IMR-90 (cell line): Measurements from ENCODE around the gene SHROOM4. TPM values are rescaled to one million over a fixed set of nuclear protein-coding genes. Genes with fewer than 3 reads are reported as not detected.

Source experiments
- ATAC-seq: fragments of 200-7000 bp; cut with Tn5 transposase; 2 replicates; pipeline ENCODE4 v1.9.1; 2020; ENCODE audit warnings: low read depth, mild to moderate bottlenecking, moderate library complexity
- BruUV-seq: library from RNA; stranded (reverse); fragments of 400-500 nt; replicated peaks from 2 replicates; lab custom pipeline; 2021; lab: Mats Ljungman, UMichigan
- CTCF ChIA-PET: fragments of 300-600 bp; formaldehyde crosslinking; extraction: SDS; loops from one replicate; lab custom pipeline; 2021; ENCODE audit warnings: antibody characterized with exemption; lab: Yijun Ruan, JAX
- POLR2A ChIA-PET: fragments of 300-600 bp; sonication (Branson Sonifier 250); formaldehyde crosslinking; loops from one replicate; lab custom pipeline; 2022; ENCODE audit warnings: antibody characterized with exemption; ENCODE audit not compliant: unreplicated experiment; lab: Charles Lee
- DNase-seq: peaks from one replicate; pipeline ENCODE4 v3.0.0; 2013
- H2AFZ ChIP-seq: replicated peaks from 2 replicates; pipeline ENCODE3; 2013; ENCODE audit warnings: low read length, mild to moderate bottlenecking; ENCODE audit not compliant: poor library complexity
- H2AK5ac ChIP-seq: 2 replicates; pipeline ENCODE4 v1.6.1; 2013; ENCODE audit warnings: low read depth, low read length, inconsistent platforms
- H2AK9ac ChIP-seq: replicated peaks from 2 replicates; pipeline ENCODE3; 2013; ENCODE audit warnings: mild to moderate bottlenecking, low read depth, low read length, moderate library complexity; ENCODE audit not compliant: poor library complexity
- H2BK120ac ChIP-seq: 2 replicates; pipeline ENCODE4 v1.6.1; 2013; ENCODE audit warnings: low read depth, low read length, inconsistent platforms
- H2BK15ac ChIP-seq: 3 replicates; pipeline ENCODE4 v1.6.1; 2013; ENCODE audit warnings: low read depth, low read length, inconsistent platforms
- H2BK20ac ChIP-seq: 2 replicates; pipeline ENCODE4 v1.6.1; 2013; ENCODE audit warnings: low read depth, mild to moderate bottlenecking, inconsistent platforms, low read length, moderate library complexity
- H2BK5ac ChIP-seq: 2 replicates; pipeline ENCODE4 v1.6.1; 2013; ENCODE audit warnings: mild to moderate bottlenecking, low read depth, low read length, inconsistent platforms; ENCODE audit not compliant: poor library complexity, severe bottlenecking
- H3K14ac ChIP-seq: replicated peaks from 2 replicates; pipeline ENCODE4 v1.6.1; 2013; ENCODE audit warnings: low read depth, low read length, inconsistent platforms
- H3K18ac ChIP-seq: 2 replicates; pipeline ENCODE4 v1.6.1; 2013; ENCODE audit warnings: low read depth, low read length, control low read depth
- H3K23ac ChIP-seq: 2 replicates; pipeline ENCODE4 v1.6.1; 2013; ENCODE audit warnings: low read depth, low read length, inconsistent platforms
- H3K27ac ChIP-seq: 2 replicates; pipeline ENCODE4 v1.5.1; 2013; ENCODE audit warnings: mild to moderate bottlenecking, control low read depth, low read length; ENCODE audit not compliant: insufficient read depth
- H3K27me3 ChIP-seq: 2 replicates; pipeline ENCODE4 v1.6.1; 2013; ENCODE audit warnings: low read length; ENCODE audit not compliant: control insufficient read depth, insufficient read depth
- H3K36me3 ChIP-seq: 2 replicates; pipeline ENCODE4 v1.6.1; 2013; ENCODE audit warnings: low read length, mixed read lengths; ENCODE audit not compliant: control insufficient read depth, insufficient read depth
- H3K4ac ChIP-seq: 2 replicates; pipeline ENCODE4 v1.6.1; 2013; ENCODE audit warnings: low read depth, low read length, inconsistent platforms
- H3K4me1 ChIP-seq: 2 replicates; pipeline ENCODE4 v1.6.1; 2013; ENCODE audit warnings: low read length, mixed read lengths; ENCODE audit not compliant: control insufficient read depth, insufficient read depth
- H3K4me2 ChIP-seq: 2 replicates; pipeline ENCODE4 v1.6.1; 2013; ENCODE audit warnings: low read depth, mild to moderate bottlenecking, control low read depth, low read length, moderate library complexity
- H3K4me3 ChIP-seq: 2 replicates; pipeline ENCODE4 v1.5.1; 2013; ENCODE audit warnings: low read depth, mild to moderate bottlenecking, control low read depth, low read length, moderate library complexity; ENCODE audit not compliant: insufficient read depth
- H3K56ac ChIP-seq: 2 replicates; pipeline ENCODE4 v1.6.1; 2013; ENCODE audit warnings: low read length, inconsistent platforms; ENCODE audit not compliant: insufficient read depth; ENCODE audit errors: extremely low read depth
- H3K79me1 ChIP-seq, 2 experiments: 2 replicates each; pipeline ENCODE4 v1.6.1; 2013; ENCODE audit warnings: low read length in 2 of 2, inconsistent platforms in 1 of 2, low read depth in 1 of 2
- H3K9ac ChIP-seq: 2 replicates; pipeline ENCODE4 v1.6.1; 2013; ENCODE audit warnings: low read depth, low read length, control low read depth
- H3K9me1 ChIP-seq: 2 replicates; pipeline ENCODE4 v1.6.1; 2013; ENCODE audit warnings: low read length, inconsistent platforms; ENCODE audit not compliant: insufficient read depth
- H3K9me3 ChIP-seq: 2 replicates; pipeline ENCODE4 v1.6.1; 2013; ENCODE audit warnings: low read length; ENCODE audit not compliant: control insufficient read depth, insufficient read depth
- H4K20me1 ChIP-seq: 2 replicates; pipeline ENCODE4 v1.6.1; 2013; ENCODE audit warnings: low read length, inconsistent platforms; ENCODE audit not compliant: insufficient read depth
- H4K5ac ChIP-seq: 2 replicates; pipeline ENCODE4 v1.6.1; 2013; ENCODE audit warnings: mild to moderate bottlenecking, low read depth, low read length, control low read depth
- H4K8ac ChIP-seq, 2 experiments: 2 replicates each; pipeline ENCODE4 v1.6.1; 2013; ENCODE audit warnings: low read depth in 2 of 2, low read length in 2 of 2, control low read depth in 1 of 2, inconsistent platforms in 1 of 2
- H4K91ac ChIP-seq: 2 replicates; pipeline ENCODE4 v1.6.1; 2013; ENCODE audit warnings: low read depth, low read length, inconsistent platforms; ENCODE audit not compliant: insufficient read depth
- BHLHE40 ChIP-seq: fragments of 150-350 bp; IDR thresholded peaks from 2 replicates; pipeline ENCODE4 v1.6.1; 2016; ENCODE audit warnings: mild to moderate bottlenecking, low read depth, low read length
- CEBPB ChIP-seq: IDR thresholded peaks from 2 replicates; pipeline ENCODE4 v1.6.1; 2012; ENCODE audit warnings: low read depth, low read length, improper control_type of control experiment
- CHD1 ChIP-seq: IDR thresholded peaks from 2 replicates; pipeline ENCODE4 v1.6.1; 2012; ENCODE audit warnings: low read depth, low read length, improper control_type of control experiment
- ELK1 ChIP-seq: fragments of 150-350 bp; IDR thresholded peaks from 2 replicates; pipeline ENCODE4 v1.6.1; 2016; ENCODE audit warnings: low read depth, mild to moderate bottlenecking, low read length, moderate library complexity, borderline replicate concordance
- FOS ChIP-seq: fragments of 150-350 bp; IDR thresholded peaks from 2 replicates; pipeline ENCODE4 v1.6.1; 2016; ENCODE audit warnings: low read depth, low read length
- MAFK ChIP-seq: IDR thresholded peaks from 2 replicates; pipeline ENCODE4 v1.6.1; 2012; ENCODE audit warnings: low read depth, low read length, improper control_type of control experiment
- MAZ ChIP-seq: IDR thresholded peaks from 2 replicates; pipeline ENCODE4 v1.6.1; 2012; ENCODE audit warnings: low read depth, mild to moderate bottlenecking, low read length, improper control_type of control experiment, moderate library complexity, borderline replicate concordance
- MXI1 ChIP-seq: IDR thresholded peaks from 2 replicates; pipeline ENCODE4 v1.6.1; 2012; ENCODE audit warnings: low read depth, mild to moderate bottlenecking, low read length, moderate library complexity, borderline replicate concordance
- NFE2L2 ChIP-seq: fragments of 150-350 bp; IDR thresholded peaks from 2 replicates; pipeline ENCODE4 v1.6.1; 2016; ENCODE audit warnings: low read depth, mild to moderate bottlenecking, low read length
- POLR2A ChIP-seq: IDR thresholded peaks from 2 replicates; pipeline ENCODE4 v1.6.1; 2012; ENCODE audit warnings: mild to moderate bottlenecking, low read depth, low read length
- RAD21 ChIP-seq: IDR thresholded peaks from 2 replicates; pipeline ENCODE4 v1.6.1; 2012; ENCODE audit warnings: low read length, improper control_type of control experiment
- RCOR1 ChIP-seq: IDR thresholded peaks from 2 replicates; pipeline ENCODE4 v1.6.1; 2012; ENCODE audit warnings: mild to moderate bottlenecking, low read length, improper control_type of control experiment; ENCODE audit not compliant: insufficient replicate concordance
- RFX5 ChIP-seq: IDR thresholded peaks from 2 replicates; pipeline ENCODE4 v1.8.0; 2012; ENCODE audit warnings: low read depth, mild to moderate bottlenecking, low read length, moderate library complexity
- SMC3 ChIP-seq: fragments of 150-350 bp; IDR thresholded peaks from 2 replicates; pipeline ENCODE4 v1.6.1; 2016; ENCODE audit warnings: low read depth, mild to moderate bottlenecking, antibody characterized with exemption, low read length, moderate library complexity
- WGBS, 2 experiments: methylation state at CpG; one replicate each; pipeline versions ENCODE4 v1.1.5 to v1.1.7; 2013; ENCODE audit warnings: missing lambda C conversion rate in 2 of 2; ENCODE audit not compliant: insufficient read length in 1 of 2; ENCODE audit errors: extremely low coverage in 2 of 2; 5-methylcytosine and 5-hydroxymethylcytosine counted together
- dilution Hi-C: fragments of 300-500 bp; cut with HindIII; formaldehyde crosslinking; loops from one replicate; pipeline ENCODE4 v1.14.3; 2018; ENCODE audit warnings: low sequenced_read_pairs; ENCODE audit not compliant: unreplicated experiment
- in situ Hi-C: fragments of 300-500 bp; cut with MboI; formaldehyde crosslinking; loops from 3 replicates; pipeline ENCODE4 v1.14.3; 2019; ENCODE audit warnings: low sequenced_read_pairs, inconsistent platforms, mixed read lengths
- intact Hi-C: fragments of 100-400 bp; cut with micrococcal nuclease; formaldehyde crosslinking; loops from 2 replicates; pipeline ENCODE4 v1.10.0; 2022
- polyA plus RNA-seq, 3 experiments: library from polyadenylated mRNA; depleted of rRNA; stranded (reverse); fragments of >200 nt; gene quantifications; 2 replicates each; pipeline ENCODE4 v1.2.3, GENCODE V29; 2012; ENCODE audit warnings: low replicate concordance in 1 of 3
- total RNA-seq: library from RNA; depleted of rRNA; stranded (reverse); fragments of >200 nt; gene quantifications from 2 replicates; pipeline ENCODE4 v1.2.3, GENCODE V29; 2012
- TF ChIP-seq, protein P1 (sequence below): fragments of 150-350 bp; IDR thresholded peaks from 2 replicates; pipeline ENCODE4 v1.6.1; 2017; ENCODE audit warnings: mild to moderate bottlenecking, antibody characterized with exemption, low read length, low read depth
- TF ChIP-seq, protein P2 (sequence below): conservative IDR thresholded peaks from 2 replicates; pipeline ENCODE4 v1.5.1; 2012; ENCODE audit warnings: mild to moderate bottlenecking, low read depth, low read length, improper control_type of control experiment

SHROOM4 gene
- total and polyA plus RNA-seq, 2 of the 4 experiments (the other 2 are of a cell fraction), result 1.0 to 2.2 TPM

DNA sequence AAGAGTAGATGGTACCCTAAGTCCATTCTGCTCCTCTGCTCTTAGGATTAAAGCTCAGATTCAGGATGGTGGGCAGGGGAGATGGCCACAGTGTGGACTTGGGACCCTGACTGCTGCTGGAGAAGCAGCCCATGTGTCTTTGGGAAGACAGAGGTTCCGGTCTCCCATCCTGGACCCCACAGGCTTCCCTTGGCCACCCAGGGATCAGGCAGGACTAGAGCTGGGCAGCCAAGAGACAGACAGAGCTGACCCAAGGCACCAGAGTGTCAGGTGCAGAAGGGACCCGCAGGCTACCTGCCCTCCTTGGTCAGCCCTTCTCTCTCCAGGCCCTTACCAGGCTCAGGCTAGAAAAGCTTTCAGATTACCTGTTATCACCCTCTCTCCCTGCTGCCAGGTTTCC, 25.7 kb upstream of the SHROOM4 start:
- Histone ChIP-seq H3K36me3 (no peaks in the 10 kb centered on the region), H3K4ac (no peak overlapping the region), H3K27ac (no peak overlapping the region), H2BK120ac (no peak overlapping the region), H4K8ac (no peak overlapping the region), H2AK9ac (no peak overlapping the region), H2AFZ (no peak overlapping the region), H4K5ac (no peak overlapping the region), H4K91ac (no peak overlapping the region), H3K23ac (no peak overlapping the region), H3K9me3 (no peaks in the 10 kb centered on the region), H3K56ac (no peak overlapping the region), H2BK20ac (no peak overlapping the region), H3K4me1 (no peaks in the 10 kb centered on the region), H3K27me3 (no peaks in the 10 kb centered on the region; the same call in 1 of the 2 replicates), H3K14ac (no peak overlapping the region), H4K20me1 (no peaks in the 10 kb centered on the region), H3K4me2 (no peak overlapping the region), H3K79me1 (no peaks in the 10 kb centered on the region), H3K9ac (no peak overlapping the region), H3K4me3 (no peak overlapping the region), H2BK5ac (no peak overlapping the region), H3K9me1 (no peaks in the 10 kb centered on the region), H2BK15ac (no peak overlapping the region), H2AK5ac (no peak overlapping the region), H3K18ac (no peak overlapping the region)
- intact Hi-C loops (no loop called here), in situ Hi-C loops (no loop called here), dilution Hi-C loops (no loop called here)
- ChIA-PET CTCF (no interaction called here), POLR2A (no interaction called here)
- WGBS, 2 experiments, result no CpG with 5 or more reads among the region's 2 CpGs
- ATAC-seq (no peak), DNase-seq (no peak)
- no TSS peak for BruUV-seq
- TF ChIP-seq MAZ (no peak), MAFK (no peak), RFX5 (no peak), RCOR1 (no peak), POLR2A (no peak), NFE2L2 (no peak), ELK1 (no peak), SMC3 (no peak), RAD21 (no peak), CEBPB (no peak), BHLHE40 (no peak), CHD1 (no peak), MXI1 (no peak), FOS (no peak)
- TF ChIP-seq, protein P1, sequence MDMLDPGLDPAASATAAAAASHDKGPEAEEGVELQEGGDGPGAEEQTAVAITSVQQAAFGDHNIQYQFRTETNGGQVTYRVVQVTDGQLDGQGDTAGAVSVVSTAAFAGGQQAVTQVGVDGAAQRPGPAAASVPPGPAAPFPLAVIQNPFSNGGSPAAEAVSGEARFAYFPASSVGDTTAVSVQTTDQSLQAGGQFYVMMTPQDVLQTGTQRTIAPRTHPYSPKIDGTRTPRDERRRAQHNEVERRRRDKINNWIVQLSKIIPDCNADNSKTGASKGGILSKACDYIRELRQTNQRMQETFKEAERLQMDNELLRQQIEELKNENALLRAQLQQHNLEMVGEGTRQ, result no peak
- TF ChIP-seq, protein P2, sequence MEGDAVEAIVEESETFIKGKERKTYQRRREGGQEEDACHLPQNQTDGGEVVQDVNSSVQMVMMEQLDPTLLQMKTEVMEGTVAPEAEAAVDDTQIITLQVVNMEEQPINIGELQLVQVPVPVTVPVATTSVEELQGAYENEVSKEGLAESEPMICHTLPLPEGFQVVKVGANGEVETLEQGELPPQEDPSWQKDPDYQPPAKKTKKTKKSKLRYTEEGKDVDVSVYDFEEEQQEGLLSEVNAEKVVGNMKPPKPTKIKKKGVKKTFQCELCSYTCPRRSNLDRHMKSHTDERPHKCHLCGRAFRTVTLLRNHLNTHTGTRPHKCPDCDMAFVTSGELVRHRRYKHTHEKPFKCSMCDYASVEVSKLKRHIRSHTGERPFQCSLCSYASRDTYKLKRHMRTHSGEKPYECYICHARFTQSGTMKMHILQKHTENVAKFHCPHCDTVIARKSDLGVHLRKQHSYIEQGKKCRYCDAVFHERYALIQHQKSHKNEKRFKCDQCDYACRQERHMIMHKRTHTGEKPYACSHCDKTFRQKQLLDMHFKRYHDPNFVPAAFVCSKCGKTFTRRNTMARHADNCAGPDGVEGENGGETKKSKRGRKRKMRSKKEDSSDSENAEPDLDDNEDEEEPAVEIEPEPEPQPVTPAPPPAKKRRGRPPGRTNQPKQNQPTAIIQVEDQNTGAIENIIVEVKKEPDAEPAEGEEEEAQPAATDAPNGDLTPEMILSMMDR, result no peak
